Measurements from ENCODE around the gene NEURL1.

NEURL1 gene

GRCh38 chr10:103547391-103547946 lies 54.0 kb downstream of the NEURL1 start:
- no peak for DNase-seq

- DNase-seq, result no peak
Measured at GRCh38 chr10:103548006-103548405, 54.5 kb downstream of the NEURL1 start.

- no peak for DNase-seq
Measured at GRCh38 chr10:103548581-103549348, 55.3 kb downstream of the NEURL1 start.

- no peak for DNase-seq
Measured at GRCh38 chr10:103549349-103549685, 55.8 kb downstream of the NEURL1 start.

- no peak for DNase-seq
Measured at GRCh38 chr10:103550229-103550628, 56.7 kb downstream of the NEURL1 start.

GRCh38 chr10:103551619-103552602 lies 58.4 kb downstream of the NEURL1 start:
- DNase-seq, result no peak

GRCh38 chr10:103552856-103553742 lies 59.6 kb downstream of the NEURL1 start:
- DNase-seq, result no peak

GRCh38 chr10:103553743-103554487 lies 60.4 kb downstream of the NEURL1 start:
- no peak for DNase-seq

GRCh38 chr10:103554488-103555324 lies 61.2 kb downstream of the NEURL1 start:
- DNase-seq, result no peak

GRCh38 chr10:103555325-103555649 lies 61.8 kb downstream of the NEURL1 start:
- no peak for DNase-seq

GRCh38 chr10:103555712-103556111 lies 62.2 kb downstream of the NEURL1 start:
- no peak for DNase-seq

GRCh38 chr10:103556383-103557007 lies 63.0 kb downstream of the NEURL1 start:
- no peak for DNase-seq

- DNase-seq, result no peak
Measured at GRCh38 chr10:103557455-103557854, 64.0 kb downstream of the NEURL1 start.

GRCh38 chr10:103558911-103559310 lies 65.4 kb downstream of the NEURL1 start:
- no peak for DNase-seq

- DNase-seq, result no peak
Measured at GRCh38 chr10:103559776-103560175, 66.3 kb downstream of the NEURL1 start.

GRCh38 chr10:103560886-103561285 lies 67.4 kb downstream of the NEURL1 start:
- no peak for DNase-seq

GRCh38 chr10:103562383-103562782 lies 68.9 kb downstream of the NEURL1 start:
- DNase-seq, result no peak

GRCh38 chr10:103563231-103564115 lies 70.0 kb downstream of the NEURL1 start:
- DNase-seq, result no peak

- no peak for DNase-seq
Measured at GRCh38 chr10:103564116-103564501, 70.6 kb downstream of the NEURL1 start.
